Left ventricle myocardium superior (tissue), 1 donor: ENCODE measurements around the gene AGPS. TPM values are rescaled to one million over a fixed set of nuclear protein-coding genes. Genes with fewer than 3 reads are reported as not detected.

Experiments
- total RNA-seq: library from RNA; stranded (reverse); fragmentation: NEBNext Ultra II Directional; extraction: Animal tissue kit (Norgen Biotek cat#: 25700); gene quantifications from one replicate; pipeline ENCODE4 v1.2.1, GENCODE V29; 2021
- donor health status: DM: no; HTN: yes; CAD: no; lungs with severe emphysema.

AGPS gene
- total RNA-seq, 1 donor from 2014 or later: 33.4 TPM

Other genes with a start within 250 kb of the AGPS start
- 70.4 TPM for gene HNRNPA3, start 180.0 kb upstream of the AGPS start, total RNA-seq
- 50.6 TPM for gene NFE2L2, start 128.0 kb upstream of the AGPS start, total RNA-seq